Type B pancreatic cell (in vitro differentiated cells): ENCODE results near the gene TPPP. TPM values are rescaled to one million over a fixed set of nuclear protein-coding genes. Genes with fewer than 3 reads are reported as not detected.

ENCODE experiments used
- DNase-seq: peaks from one replicate; pipeline ENCODE4 v3.0.0; 2021; ENCODE audit warnings: mixed read lengths; ENCODE audit not compliant: unreplicated experiment; ENCODE audit errors: extremely low spot score
- H3K27ac Mint-ChIP-seq: 2 replicates; pipeline ENCODE4 v1.8.0; 2021; ENCODE audit warnings: mild to moderate bottlenecking, mixed read lengths
- H3K27me3 Mint-ChIP-seq: 2 replicates; pipeline ENCODE4 v1.8.0; 2021; ENCODE audit warnings: mixed read lengths
- H3K36me3 Mint-ChIP-seq: 2 replicates; pipeline ENCODE4 v1.8.0; 2021; ENCODE audit warnings: mixed read lengths
- H3K4me1 Mint-ChIP-seq: one replicate; pipeline ENCODE4 v1.8.0; 2021; ENCODE audit warnings: mixed read lengths; ENCODE audit not compliant: unreplicated experiment
- H3K4me3 Mint-ChIP-seq: 2 replicates; pipeline ENCODE4 v1.8.0; 2021; ENCODE audit warnings: mild to moderate bottlenecking, mixed read lengths
- H3K9me3 Mint-ChIP-seq: 2 replicates; pipeline ENCODE4 v1.8.0; 2021; ENCODE audit warnings: mixed read lengths
- CTCF ChIP-seq: fragments of 200-600 bp; sonication (generic); conservative IDR thresholded peaks from 2 replicates; pipeline ENCODE4 v1.5.0; 2021; ENCODE audit warnings: antibody characterized with exemption, mild to moderate bottlenecking
- total RNA-seq: library from RNA; stranded (reverse); gene quantifications from 2 replicates; pipeline ENCODE4 v1.2.1, GENCODE V29; 2021; ENCODE audit warnings: low replicate concordance

TPPP gene
- total RNA-seq, 1 donor from 2014 or later: 5.0 TPM

GRCh38 chr5:640461-641330 lies 52.5 kb downstream of the TPPP start:
- H3K27me3 Mint-ChIP-seq: no peaks in the 10 kb centered on the region
- H3K4me3 Mint-ChIP-seq: no peak overlapping the region
- DNase-seq: no peak
- H3K4me1 Mint-ChIP-seq: peaks cover 4% of the 10 kb centered on the region
- TF ChIP-seq CTCF: no peak
- H3K36me3 Mint-ChIP-seq: peaks cover 12% of the 10 kb centered on the region
- H3K9me3 Mint-ChIP-seq: no peaks in the 10 kb centered on the region
- no peak overlapping the region for H3K27ac Mint-ChIP-seq

GRCh38 chr5:639584-640213 lies 53.5 kb downstream of the TPPP start:
- Mint-ChIP-seq H3K9me3 (no peaks in the 10 kb centered on the region), H3K4me3 (no peak overlapping the region), H3K36me3 (peaks cover 11% of the 10 kb centered on the region), H3K4me1 (peaks cover 4% of the 10 kb centered on the region), H3K27ac (no peak overlapping the region), H3K27me3 (no peaks in the 10 kb centered on the region)
- no peak for DNase-seq
- no peak for TF ChIP-seq CTCF

GRCh38 chr5:639253-639530 lies 54.0 kb downstream of the TPPP start:
- H3K4me3 Mint-ChIP-seq: no peak overlapping the region
- peaks cover 3% of the 10 kb centered on the region for H3K4me1 Mint-ChIP-seq
- no peak for DNase-seq
- no peak overlapping the region for H3K27ac Mint-ChIP-seq
- peaks cover 10% of the 10 kb centered on the region for H3K36me3 Mint-ChIP-seq
- TF ChIP-seq CTCF: no peak
- no peaks in the 10 kb centered on the region for H3K9me3 Mint-ChIP-seq
- H3K27me3 Mint-ChIP-seq: no peaks in the 10 kb centered on the region

- no peak overlapping the region for H3K4me3 Mint-ChIP-seq
- no peaks in the 10 kb centered on the region for H3K27me3 Mint-ChIP-seq
- H3K36me3 Mint-ChIP-seq: peaks cover 10% of the 10 kb centered on the region
- H3K9me3 Mint-ChIP-seq: no peaks in the 10 kb centered on the region
- no peaks in the 10 kb centered on the region for H3K4me1 Mint-ChIP-seq
- no peak for TF ChIP-seq CTCF
- DNase-seq: no peak
- no peak overlapping the region for H3K27ac Mint-ChIP-seq
These were observed 54.5 kb downstream of the TPPP start for GRCh38 chr5:638501-639252.

- Mint-ChIP-seq H3K36me3 (peaks cover 14% of the 10 kb centered on the region), H3K27ac (no peak overlapping the region), H3K4me3 (no peak overlapping the region), H3K27me3 (no peaks in the 10 kb centered on the region), H3K4me1 (no peaks in the 10 kb centered on the region), H3K9me3 (no peaks in the 10 kb centered on the region)
- TF ChIP-seq CTCF: no peak
- DNase-seq: no peak
These were observed 55.3 kb downstream of the TPPP start for GRCh38 chr5:637581-638450.
